GM19043 (cell line): ENCODE measurements around the gene ARL2BP.
"Not testable (repeated sequence)": the region's sequence is repeated elsewhere in the genome, so short reads cannot be mapped to it uniquely, and the experiment has no call there.

ENCODE experiments used
- ATAC-seq: cut with Tn5 transposase; IDR thresholded peaks from one replicate; pipeline ENCODE4 v1.9.1; 2021; ENCODE audit warnings: low read depth; ENCODE audit not compliant: unreplicated experiment

The ARL2BP gene

DNA sequence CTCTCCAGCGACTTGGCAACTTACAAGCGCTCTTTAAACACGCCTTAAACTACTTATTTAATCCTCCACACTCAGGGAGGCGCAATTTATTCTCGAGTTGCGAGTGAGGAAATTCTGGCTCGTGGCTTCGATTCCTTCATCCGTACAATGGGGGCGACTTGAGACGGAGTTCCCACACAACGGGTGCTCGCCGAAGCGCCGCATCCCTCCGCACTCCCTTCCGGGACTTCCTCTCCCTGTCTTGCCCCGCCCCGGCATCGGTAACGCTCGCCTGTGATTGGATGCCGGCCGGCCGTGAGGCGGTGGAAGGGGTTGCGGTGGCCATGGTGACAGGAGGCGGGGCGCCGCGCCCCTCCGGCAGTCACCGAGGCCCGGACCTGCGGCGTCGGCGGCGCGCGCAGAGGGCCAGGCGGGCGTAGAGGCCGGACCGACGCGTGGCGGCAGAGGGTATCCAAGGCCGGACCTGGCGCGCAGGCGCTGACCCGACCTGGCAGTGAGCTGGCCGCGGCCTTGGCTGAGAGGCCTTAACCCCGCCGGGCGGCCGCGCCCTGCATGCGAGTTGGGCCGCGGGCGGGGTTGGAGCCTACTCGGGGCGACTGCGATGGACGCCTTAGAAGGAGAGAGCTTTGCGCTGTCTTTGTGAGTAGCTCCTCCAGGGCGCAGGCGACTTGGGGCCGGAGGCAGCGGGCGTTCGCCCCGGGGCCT, at the start of gene ARL2BP:
Gene ARL2BP (plus strand): TSS at position 493 of the 705 bp plus-strand sequence. CDS start 109 bp downstream, at position 602.
- peak; percentile 92 for ATAC-seq

DNA sequence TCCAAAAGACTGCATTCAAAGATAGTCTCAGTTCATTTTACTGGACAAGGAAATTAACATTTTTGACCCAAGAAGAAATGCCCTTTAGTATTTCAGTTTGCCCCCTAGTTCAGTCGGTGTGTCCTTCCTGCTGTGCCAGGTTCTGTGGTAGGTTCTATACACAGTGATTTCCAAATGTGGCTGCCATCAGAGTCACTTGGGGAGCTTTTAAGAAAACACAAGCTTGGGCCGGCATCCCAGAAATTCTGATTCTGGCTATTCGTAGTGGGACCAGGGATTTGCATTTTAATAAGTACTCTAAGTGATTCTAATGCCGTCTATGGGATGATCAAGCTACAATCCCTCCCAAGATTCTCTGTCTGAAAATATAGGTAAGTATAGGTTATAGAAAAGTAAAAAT, 48.8 kb upstream of the ARL2BP start:
- ATAC-seq, result no peak

DNA sequence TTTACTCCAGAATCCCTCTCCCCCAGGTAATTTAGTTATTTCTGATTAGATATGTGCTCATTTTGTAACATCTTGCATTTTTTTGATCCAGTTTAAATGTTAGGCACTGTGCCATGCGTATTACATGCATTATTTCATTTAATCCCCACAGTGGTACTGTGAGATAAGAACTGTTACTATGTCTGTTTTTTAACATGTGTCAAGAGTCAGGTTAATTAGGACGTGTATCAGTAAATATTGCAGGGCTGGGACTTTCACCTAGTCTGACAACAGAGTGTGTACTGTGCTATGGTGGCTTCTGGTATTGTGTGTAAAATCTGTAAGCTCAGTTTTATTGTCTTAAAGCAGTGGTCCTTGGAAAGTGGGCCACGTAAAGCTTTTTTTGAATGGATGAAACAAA, 48.3 kb upstream of the ARL2BP start:
- no peak for ATAC-seq

DNA sequence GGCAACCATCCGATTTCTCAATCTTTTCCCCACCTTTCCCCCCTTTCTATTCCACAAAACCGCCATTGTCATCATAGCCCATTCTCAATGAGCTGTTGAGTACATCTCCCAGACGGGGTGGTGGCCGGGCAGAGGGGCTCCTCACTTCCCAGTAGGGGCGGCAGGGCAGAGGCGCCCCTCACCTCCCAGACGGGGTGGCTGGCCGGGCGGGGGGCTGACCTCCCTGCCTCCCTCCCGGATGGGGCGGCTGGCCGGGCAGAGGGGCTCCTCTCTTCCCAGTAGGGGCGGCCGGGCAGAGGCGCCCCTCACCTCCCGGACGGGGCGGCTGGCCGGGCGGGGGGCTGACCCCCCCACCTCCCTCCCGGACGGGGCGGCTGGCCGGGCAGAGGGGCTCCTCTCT, 44.7 kb upstream of the ARL2BP start:
- ATAC-seq, result not testable (repeated sequence)

DNA sequence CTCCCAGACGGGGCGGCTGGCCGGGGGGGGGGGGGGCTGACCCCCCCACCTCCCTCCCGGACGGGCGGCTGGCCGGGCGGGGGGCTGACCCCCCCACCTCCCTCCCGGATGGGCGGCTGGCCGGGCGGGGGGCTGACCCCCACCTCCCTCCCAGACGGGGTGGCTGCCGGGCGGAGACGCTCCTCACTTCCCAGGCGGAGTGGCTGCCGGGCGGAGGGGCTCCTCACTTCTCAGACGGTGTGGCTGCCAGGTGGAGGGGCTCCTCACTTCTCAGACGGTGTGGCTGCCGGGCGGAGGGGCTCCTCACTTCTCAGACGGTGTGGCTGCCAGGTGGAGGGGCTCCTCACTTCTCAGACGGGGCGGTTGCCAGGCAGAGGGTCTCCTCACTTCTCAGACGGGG, 44.1 kb upstream of the ARL2BP start:
- ATAC-seq, result not testable (repeated sequence)

DNA sequence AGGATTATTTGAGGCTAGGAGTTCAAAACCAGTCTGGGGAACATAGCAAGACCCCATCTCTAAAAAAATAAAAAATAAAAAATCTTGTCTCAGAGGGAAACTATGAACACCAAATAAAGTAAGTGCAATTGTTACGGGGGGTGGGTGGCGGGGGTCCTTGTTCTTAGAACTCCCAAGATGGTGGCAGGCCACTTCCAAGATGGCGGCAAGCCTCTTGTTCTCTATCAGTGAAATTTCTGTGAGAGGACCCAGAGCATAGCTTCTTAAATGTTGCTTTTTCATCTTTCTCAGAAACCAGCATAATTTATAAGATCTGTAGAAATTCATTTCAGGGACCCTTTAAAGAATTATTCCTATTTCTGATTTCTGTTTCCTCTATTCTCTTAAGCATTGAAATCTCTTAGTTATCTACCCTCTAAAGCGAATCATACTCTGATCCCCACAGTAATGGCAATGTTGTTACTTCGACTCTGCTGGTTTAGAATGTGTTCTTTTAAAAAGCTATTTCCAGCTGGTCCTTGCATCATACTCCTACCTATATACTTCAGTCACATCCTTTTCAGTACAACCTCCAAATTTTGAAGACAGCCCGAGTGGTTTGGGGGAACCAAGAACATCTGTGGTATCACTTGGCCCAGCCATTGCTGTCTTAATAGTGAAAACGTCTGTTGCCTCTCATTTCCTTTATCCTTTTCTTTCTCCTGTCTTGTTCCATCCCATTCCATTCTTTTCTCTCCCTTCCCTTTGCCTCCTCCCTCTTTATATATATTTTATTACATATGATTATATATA, 42.8 kb upstream of the ARL2BP start:
- no peak for ATAC-seq

DNA sequence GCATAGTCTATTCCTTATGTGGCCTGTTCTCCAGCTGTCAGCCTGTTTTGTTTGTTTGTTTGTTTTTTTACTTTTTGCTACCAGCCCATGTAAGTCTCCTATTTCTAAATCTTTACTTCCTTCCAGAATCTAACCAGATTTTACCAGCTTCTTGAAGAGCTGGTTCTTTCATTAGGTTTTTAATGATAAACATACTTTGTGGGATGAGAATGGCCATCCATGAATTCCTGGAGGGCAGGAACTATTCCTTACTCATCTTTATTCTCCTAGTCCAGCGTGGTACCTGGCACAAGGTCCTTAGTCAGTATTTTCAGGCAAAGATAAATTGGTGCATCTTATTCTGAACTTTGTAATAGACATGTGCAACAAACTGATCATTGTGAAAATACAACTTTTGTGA, 41.6 kb upstream of the ARL2BP start:
- no peak for ATAC-seq

DNA sequence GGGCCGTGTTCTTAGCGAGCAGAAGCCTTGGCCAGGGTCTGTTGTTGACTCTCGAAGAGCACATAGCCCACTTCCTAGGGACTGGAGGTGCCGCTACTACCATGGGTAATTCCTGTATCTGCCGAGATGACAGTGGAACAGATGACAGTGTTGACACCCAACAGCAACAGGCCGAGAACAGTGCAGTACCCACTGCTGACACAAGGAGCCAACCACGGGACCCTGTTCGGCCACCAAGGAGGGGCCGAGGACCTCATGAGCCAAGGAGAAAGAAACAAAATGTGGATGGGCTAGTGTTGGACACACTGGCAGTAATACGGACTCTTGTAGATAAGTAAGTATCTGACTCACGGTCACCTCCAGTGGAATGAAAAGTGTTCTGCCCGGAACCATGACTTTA, 40.4 kb upstream of the ARL2BP start:
- ATAC-seq, result no peak

DNA sequence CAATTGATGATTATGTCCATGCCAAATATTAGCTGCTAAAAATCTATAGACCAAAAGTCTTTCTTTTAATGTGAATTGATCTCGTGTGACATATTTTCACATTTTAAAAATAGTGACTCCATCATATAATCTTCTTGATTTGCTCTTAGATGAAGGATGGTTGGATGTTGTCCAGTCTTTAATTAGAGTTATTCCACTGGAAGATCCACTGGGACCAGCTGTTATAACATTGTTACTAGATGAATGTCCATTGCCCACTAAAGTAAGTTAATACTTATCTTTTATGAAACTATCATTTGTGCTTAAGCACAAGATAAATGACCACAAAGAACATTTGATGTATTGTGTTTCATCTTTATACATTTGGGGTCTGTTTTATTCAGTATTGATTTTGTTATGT, 36.1 kb upstream of the ARL2BP start:
- ATAC-seq, result no peak

DNA sequence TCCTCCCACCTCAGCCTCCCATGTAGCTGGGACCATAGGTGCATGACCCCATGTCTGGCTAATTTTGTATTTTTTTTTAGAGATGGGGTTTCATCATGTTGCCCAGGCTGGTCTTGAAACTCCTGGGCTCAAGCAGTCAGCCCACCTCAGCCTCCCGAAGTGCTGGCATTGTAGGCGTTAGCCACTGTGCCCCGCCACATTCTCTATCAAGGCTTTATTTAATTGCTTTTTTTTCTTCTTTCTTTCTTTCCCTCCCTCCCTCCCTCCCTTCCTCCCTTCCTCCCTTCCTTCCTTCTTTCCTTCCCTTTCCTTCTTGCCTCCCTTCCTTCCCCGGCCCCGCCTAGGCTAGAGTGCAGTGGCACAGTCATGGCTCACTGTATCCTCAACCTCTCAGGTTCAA, 35.3 kb upstream of the ARL2BP start:
- no peak for ATAC-seq

DNA sequence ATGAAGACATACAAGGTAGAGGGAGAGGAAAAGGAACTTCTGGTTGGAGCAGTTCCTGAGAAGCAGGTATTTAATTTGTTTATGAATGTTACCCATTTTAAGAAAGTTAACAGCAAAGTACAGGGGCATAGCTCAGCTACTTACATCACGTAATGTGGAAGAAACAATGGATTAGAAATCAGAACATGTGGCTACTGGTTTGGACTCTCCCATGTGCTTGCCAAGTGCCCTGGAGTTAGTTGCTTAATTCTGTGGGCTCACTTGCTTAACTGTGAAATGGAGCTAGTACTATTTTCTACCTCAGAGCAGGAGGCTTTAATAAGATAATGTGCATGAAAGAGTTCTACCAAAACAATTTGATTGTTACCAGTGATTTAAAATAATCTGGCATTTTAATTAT, 31.6 kb upstream of the ARL2BP start:
- ATAC-seq, result no peak

DNA sequence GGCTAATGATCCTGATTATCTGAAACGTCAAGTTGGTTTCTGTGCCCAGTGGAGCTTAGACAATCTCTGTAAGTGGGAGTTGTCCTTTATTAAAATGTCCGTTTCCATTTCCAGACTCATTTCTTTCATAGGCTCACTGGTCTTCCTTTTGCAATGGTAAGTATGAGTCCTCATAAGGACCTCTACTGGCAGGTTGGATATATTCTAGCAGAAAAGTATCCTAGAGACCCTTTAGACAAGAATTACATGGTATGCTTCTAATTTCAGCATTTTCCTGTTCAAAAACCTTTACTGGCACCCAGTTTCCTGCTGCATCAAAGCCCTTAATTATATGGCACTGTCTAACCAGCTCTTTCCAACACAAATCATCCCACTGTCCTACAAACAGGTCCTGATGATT, 28.1 kb upstream of the ARL2BP start:
- ATAC-seq, result no peak

DNA sequence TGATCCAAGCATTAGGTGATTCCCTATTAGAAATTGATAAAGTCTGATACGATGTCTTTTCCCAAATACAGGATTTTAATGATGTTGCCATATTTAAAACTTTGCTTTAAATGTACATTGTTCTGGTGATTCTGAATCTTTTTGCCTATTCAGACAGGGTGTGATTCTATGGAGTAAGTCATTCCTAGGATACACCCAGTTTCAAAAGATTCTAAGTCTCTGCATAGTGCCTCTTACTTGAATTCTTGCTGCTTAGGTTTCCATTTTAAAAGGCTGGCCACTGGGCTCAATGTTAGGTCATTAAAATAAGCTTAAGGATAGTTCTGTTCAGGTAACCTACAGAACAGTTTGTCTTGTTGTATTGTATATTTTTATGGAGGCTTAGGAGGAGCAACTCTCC, 22.0 kb upstream of the ARL2BP start:
- no peak for ATAC-seq

DNA sequence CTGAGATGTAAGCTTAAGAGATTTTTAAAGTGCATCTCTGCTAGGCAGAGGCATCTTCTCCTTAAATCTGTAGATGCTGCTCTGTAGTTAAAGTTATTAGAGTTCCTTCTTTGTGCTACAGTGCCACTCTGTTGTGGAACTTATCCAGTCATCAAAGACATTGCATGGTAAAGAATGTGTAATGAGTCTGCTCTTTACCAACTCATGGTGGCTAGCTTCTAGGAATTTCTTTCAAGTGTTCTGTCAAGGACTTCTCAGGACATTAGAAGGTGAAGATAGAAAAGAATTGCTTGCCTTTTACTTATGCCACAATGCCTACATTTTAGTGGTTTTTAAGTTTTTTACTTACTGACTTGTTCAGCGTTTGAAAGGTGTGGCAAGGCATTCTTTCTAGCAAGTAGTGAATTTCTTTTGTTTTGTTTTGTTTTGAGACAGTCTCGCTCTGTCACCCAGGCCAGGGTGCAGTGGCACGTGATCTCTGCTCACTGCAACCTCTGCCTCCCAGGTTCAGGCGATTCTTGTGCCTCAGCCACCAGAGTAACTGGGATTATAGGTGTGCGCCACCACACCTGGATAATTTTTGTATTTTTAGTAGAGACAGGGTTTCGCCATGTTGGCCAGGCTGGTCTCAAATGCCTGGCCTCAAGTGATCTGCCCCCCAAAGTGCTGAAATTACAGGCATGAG, 20.3 kb upstream of the ARL2BP start:
- no peak for ATAC-seq

DNA sequence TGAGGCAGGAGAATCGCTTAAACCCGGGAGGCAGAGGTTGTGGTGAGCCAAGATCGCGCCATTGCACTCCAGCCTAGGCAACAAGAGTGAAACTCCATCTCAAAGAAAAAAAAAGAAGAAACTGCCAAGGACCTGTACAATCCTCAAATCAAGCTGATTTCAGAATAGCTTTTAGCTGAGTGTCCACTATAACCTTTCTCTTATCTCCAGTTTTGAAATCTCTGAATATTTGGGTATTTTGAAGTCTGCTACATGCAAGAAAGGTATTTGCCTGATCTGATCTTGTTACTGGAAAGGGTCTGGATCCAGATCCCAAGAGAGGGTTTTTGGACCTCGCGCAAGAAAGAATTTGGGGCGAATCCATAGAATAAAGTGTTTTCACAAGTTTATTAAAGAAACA, 19.1 kb upstream of the ARL2BP start:
- no peak for ATAC-seq

DNA sequence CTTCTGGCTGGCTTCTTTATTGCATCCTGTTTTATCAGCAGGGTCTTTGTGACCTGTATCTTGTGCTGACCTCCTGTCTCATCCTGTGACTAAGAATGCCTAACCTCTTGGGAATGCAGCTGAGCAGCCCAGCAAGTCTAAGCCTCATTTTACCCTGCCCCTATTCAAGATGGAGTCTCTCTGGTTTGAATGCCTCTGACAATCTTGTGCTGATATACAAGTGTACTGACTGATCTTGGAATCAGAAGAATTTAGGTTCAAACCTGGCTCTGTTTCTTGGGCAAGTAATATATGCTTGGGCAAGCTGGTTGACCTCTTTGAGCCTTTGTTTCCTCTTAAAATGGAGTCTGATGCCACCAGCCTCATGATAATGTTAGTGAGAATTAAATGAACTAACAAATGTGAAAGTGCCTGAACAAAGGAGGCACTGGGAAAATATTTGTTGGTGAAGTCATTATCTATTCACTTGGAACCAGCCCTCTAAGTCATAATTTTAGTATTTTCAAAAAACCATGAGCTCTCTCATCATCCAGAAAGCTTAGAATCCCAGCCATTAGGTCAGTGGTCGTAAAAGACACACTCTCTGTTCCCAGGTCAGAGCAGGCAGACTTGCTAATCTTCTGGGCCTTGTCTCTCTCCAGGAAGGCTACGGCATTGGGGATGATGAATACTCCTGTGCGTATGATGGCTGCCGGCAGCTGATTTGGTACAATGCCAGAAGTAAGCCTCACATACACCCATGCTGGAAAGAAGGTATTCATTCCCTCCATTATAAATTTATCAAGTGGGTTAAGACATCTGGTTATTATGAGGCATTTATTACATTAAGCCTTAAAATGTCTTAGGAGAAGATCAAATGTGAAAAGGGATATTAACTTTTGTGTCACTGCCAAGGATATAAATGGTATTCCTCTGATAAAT, 18.1 kb upstream of the ARL2BP start:
- no peak for ATAC-seq

DNA sequence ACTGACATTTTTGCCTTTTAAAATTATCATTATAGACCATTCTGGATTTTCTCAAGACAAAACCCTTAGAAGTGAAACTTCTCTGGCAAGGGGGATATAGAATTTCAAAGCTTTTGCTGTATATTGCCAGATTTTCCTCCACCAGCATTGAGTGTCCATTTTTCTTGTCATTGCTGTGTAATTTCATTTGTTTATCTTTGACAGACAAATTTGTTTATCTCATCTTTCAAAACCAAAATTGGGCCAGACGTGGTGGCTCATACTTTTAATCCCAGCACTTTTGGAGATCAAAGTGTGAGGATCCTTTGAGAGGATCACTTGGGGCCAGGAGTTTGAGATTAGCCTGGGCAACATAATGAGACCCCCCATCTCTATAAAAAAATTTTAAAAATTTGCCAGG, 16.0 kb upstream of the ARL2BP start:
- ATAC-seq, result no peak

DNA sequence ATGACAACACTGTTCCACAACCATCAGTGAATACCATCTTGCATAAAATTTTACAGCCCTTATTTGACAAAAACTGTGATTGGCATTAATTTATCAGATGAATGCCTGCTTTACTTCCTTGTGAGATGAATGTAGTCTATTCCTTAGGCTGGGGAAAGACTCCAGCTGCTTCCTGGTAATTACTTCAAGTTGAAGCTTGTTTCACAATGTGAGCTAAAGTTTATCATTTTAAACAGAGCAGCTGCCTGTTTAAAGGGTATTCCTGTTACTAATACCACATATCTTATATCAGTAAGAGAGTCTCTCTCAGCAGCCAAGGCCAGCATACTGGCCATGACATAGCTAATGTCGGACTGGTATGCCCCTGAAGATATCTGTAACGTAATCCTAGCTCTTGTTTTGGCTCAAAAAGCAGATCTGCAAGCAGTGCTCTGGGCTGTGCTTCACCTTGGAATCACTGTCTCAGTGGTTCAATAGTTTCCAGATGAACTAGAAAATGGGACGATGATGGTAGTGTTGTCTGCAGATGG, 13.2 kb upstream of the ARL2BP start:
- no peak for ATAC-seq

DNA sequence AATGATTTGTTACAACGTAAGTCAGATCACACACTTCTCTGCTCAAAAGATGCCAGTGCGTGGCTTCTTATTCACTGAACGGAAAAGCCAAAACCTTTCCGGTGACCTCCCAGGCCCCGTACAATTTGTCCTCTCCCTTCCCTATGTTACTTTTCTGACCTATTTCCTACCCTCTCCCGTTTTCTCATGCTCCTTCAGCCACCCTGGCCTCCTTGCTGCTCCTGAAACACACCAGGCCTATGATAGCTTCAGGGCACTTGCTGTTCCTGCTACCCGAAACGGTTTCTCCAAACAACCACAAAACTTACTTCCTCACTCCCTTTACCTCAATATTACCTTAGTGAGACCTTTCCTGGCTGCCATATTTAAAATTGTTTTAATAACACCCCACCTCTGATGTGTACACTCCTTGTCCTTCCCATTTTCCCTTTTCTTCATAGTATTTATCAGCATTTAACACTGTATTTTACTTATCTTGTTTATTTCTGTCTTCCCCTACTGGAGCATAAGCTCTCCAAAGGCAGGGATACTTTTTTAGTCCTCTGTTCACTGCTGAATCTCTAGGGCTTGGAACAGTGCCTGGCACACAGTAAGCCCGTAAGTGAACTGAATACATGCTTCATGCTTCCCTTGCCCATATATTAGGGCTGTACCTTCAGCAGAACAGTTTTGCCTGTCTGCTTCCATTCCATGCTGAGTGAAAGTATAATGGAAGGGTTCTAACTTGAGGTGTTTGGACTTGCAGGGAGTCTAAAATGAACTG, 10.9 kb upstream of the ARL2BP start:
- ATAC-seq, result no peak

DNA sequence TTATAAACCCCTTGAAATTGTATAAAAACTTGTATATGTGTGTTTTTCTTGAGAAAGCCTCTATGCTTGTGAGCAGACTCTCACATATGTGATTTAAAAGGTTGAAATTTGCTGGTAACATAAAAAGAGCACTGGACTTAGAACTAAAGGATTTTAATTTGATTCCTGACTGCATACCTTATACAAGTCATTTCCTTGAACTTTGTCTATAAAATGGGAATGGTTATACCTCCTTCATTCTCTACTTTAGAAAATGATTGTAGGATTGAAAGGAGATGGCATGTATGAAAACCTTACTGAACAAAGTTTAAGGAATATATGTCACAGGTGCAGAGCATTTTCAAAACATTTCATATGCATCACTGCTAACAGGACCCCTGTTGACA, 10.4 kb upstream of the ARL2BP start:
- ATAC-seq, result no peak
